HG03025 (cell line): ENCODE results near the gene CCDC152.
"Not testable (repeated sequence)": the region's sequence is repeated elsewhere in the genome, so short reads cannot be mapped to it uniquely, and the experiment has no call there.

Source experiments
- ATAC-seq: cut with Tn5 transposase; IDR thresholded peaks from one replicate; pipeline ENCODE4 v1.9.1; 2021; ENCODE audit warnings: mild to moderate bottlenecking, moderate library complexity; ENCODE audit not compliant: unreplicated experiment, low FRiP score

The CCDC152 gene, protein sequence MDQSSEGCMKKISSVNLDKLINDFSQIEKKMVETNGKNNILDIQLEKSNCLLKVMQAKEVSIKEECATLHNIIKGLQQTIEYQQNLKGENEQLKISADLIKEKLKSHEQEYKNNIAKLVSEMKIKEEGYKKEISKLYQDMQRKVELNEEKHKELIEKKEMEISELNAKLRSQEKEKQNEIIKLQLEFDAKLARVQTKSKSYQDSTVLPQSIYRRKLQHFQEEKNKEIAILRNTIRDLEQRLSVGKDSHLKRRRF

DNA sequence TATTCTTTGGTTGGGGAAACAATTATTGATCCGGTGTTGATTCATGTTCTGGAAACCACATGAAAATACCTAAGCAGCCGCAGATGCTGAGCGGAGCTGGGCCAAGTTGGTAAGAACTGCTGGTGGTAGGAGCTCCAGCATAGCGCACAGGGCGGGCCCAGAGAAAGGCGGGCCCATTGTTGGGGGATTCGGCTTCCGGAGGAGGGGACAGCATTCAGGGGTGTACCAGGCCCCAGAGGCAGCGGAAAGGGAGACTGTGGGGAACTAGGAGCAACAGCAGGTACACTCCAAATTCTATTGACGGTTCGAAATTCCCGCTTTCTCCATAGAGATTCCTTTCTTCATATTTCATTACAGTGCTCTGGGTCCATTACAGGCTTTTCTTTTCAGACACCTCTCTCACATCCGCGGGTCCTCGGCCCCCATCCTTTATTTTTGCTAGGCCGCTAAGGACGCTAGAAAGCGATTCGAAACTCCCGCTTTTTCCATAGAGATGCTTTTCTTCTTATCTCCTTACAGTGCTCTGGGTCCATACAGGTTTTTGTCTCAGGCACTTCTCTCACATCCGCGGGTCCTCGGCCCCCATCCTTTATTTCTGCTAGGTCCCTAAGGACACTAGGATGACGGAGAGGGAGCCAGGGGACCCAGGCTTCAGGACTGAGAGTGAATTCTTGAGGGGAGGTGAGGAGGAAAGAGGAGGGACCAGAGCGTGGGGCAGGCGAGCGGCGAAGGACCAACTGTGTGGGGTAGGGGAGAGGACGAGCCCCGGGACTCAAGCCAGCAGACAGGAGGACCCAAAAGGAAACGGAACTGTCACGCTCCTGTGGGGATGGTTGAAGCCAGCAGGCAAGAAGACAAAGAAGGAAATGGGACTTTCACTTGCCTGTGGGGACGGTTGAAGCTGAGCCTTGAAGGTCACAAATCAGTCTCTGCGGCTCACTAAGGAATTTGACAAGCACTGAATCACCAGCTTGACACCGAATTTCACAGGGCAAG is at the start of gene CCDC152:
Gene CCDC152, plus strand, starts transcription at position 213 of the 996 bp plus-strand sequence. CDS start 2,304 bp downstream, outside the sequence.
- peak; percentile 87 for ATAC-seq

DNA sequence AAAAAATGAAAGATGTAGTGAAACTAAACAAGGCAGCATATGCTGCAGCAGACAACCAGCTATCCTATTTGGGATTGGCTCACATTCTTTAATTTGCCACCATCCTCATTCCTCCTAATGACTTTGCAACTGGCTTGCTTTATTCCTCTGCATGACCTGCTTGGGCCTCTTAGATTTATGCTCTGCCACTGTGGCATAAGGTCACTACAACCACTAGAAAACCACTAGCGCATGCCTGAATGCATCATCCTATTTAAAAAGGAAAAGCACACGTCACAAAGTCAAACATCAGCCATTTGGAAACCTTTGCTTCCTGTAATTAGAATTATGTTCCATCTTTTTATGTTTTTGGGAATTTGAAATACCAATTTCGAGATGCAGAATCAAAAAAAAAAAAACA is 40.8 kb upstream of the CCDC152 start:
- ATAC-seq = no peak

DNA sequence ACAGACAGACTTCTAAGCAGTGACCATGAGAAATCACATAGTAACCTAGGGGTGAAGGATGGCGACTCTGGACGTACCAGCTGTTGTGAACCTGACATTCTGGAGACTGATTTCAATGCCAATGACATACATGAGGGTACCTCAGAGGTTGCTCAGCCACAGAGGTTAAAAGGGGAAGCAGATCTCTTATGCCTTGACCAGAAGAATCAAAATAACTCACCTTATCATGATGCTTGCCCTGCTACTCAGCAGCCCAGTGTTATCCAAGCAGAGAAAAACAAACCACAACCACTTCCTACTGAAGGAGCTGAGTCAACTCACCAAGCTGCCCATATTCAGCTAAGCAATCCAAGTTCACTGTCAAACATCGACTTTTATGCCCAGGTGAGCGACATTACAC is 38.0 kb upstream of the CCDC152 start:
- ATAC-seq = peak; percentile 59

DNA sequence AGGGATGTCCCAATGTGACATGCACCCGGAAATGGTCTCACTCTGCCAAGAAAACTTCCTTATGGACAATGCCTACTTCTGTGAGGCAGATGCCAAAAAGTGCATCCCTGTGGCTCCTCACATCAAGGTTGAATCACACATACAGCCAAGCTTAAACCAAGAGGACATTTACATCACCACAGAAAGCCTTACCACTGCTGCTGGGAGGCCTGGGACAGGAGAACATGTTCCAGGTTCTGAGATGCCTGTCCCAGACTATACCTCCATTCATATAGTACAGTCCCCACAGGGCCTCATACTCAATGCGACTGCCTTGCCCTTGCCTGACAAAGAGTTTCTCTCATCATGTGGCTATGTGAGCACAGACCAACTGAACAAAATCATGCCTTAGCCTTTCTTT is 37.6 kb upstream of the CCDC152 start:
- ATAC-seq = no peak

DNA sequence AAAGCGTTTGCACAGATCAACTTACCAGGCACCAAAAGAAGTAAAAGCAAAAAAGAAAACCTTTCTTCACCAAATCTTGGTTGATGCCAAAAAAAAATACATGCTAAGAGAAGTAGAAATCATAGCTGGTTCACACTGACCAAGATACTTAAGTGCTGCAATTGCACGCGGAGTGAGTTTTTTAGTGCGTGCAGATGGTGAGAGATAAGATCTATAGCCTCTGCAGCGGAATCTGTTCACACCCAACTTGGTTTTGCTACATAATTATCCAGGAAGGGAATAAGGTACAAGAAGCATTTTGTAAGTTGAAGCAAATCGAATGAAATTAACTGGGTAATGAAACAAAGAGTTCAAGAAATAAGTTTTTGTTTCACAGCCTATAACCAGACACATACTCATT is 36.4 kb upstream of the CCDC152 start:
- ATAC-seq = no peak

DNA sequence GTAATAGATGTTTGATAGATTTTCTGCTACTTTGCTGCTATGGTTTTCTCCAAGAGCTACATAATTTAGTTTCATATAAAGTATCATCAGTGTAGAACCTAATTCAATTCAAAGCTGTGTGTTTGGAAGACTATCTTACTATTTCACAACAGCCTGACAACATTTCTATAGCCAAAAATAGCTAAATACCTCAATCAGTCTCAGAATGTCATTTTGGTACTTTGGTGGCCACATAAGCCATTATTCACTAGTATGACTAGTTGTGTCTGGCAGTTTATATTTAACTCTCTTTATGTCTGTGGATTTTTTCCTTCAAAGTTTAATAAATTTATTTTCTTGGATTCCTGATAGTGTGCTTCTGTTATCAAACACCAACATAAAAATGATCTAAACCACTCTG is 35.1 kb upstream of the CCDC152 start:
- ATAC-seq = no peak

DNA sequence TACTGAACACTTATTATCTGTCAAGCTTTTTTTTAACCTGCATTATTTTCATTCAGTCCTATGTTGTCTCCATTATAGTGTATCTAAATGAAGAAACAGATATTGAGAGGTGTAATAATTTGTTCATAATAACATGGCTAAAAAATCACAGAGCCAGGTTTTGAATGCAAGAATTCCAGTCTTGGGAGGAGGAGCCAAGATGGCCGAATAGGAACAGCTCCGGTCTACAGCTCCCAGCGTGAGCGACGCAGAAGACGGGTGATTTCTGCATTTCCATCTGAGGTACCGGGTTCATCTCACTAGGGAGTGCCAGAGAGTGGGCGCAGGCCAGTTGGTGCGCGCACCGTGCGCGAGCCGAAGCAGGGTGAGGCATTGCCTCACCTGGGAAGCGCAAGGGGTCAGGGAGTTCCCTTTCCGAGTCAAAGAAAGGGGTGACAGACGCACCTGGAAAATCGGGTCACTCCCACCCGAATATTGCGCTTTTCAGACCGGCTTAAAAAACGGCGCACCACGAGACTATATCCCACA is 22.0 kb upstream of the CCDC152 start:
- not testable (repeated sequence) for ATAC-seq

DNA sequence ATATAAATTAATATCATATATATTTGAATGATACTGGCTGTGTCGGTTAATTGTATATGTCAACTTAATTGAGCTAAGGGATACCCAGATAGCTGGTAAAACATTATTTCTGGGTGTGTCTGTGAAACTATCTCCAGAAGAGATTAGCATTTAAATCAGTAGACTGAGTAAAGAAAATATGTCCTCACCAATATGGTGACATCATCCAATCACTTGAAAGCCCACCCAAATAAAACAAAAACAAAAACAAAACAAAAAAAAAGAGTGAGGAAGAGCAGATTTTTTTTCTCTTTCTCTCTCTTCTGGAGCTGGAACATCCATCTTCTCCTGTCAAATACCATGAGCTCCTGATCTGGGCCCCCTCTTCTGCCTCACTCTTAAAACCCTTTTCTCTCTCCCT is 15.7 kb upstream of the CCDC152 start:
- no peak for ATAC-seq

DNA sequence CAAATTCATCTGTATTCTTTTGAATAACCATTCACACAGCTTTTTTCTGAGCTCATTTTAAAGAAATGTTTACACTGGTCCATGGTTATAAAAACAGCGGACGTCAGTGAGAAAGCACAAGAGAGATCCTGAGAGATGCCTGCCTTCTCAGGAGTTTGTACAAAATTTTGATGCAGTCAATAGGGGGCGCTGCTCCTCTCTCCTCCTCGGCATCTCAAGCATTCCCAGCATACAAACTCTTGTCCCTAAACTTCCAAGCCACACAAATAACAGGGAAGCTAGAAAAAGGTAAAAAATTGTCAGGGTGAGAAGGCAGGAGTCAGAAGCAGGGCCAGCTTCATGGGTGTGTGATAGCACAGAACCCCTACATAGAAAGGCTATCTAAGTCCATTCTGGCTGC is 11.2 kb upstream of the CCDC152 start:
- no peak for ATAC-seq

DNA sequence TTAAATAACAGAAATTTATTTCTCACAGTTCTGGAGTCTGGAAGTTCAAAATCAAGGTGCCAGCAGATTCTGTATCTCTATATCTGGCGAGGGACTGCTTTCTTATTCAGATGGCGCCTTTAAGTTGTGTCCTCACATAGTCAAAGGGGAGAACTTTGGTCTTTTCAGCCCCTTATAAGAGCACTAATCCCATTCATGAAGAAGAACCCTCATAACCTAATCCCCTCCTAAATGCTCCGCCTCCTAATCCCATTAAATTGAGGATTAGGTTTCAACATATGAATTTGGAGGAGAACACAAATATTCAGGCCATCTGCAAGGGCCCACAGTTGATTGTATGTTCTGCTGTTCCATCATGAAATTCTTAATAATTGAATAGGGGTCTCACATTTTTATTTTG is 10.8 kb upstream of the CCDC152 start:
- ATAC-seq = no peak

DNA sequence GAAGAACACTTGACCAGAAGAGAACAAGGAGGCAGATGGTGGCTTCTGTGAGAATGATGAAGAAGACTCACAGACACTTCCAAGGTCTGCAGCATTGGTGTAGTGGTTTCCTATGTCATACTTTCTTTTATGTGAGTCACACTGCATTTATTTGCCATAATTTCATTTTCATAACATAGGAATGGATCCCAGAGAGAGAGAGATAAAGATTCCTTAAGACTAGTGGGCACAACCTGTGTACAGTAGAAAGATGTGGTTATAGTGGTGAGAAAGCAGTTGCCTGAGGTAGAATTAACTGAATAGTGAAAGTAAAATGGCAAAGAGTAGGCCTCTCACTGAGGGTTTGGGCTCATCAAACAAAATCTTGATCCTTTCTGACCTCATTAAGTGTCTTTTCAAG is 7.6 kb upstream of the CCDC152 start:
- no peak for ATAC-seq

DNA sequence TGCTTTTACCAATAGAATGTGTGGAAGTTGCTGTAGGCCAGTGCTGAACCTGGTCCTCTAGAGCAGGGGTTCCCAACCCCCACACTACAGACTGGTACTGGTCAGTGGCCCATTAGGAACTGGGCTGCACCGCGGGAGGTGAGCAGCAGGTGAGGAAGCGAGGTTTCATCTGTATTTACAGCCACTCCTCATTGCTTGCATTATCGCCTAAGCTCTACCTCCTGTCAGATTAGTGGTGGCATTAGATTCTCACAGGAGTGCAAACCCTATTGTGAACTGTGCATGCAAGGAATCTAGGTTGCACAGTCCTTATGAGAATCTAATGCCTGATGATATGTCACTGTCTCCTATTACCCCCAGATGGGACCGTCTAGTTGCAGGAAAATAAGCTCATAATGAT is 6.1 kb upstream of the CCDC152 start:
- ATAC-seq = no peak

DNA sequence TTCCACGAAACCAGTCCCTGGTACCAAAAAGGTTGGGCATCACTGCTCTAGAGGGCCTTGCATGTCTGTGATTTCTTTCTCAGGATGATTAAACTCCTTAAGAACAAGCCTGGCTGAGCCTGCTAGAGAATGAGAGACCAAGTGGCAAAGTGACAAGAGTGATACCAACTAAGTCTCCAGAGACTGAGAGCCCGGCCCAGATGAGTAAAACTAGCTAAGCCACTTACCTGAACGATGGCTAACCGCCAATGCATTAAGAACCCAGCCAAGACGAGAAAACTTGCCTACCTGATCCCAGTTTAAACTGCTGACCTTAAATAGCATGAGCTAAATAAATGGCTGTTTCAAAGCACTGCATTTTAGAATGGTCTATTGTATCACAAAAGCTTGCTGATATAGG is 5.6 kb upstream of the CCDC152 start:
- ATAC-seq = no peak

DNA sequence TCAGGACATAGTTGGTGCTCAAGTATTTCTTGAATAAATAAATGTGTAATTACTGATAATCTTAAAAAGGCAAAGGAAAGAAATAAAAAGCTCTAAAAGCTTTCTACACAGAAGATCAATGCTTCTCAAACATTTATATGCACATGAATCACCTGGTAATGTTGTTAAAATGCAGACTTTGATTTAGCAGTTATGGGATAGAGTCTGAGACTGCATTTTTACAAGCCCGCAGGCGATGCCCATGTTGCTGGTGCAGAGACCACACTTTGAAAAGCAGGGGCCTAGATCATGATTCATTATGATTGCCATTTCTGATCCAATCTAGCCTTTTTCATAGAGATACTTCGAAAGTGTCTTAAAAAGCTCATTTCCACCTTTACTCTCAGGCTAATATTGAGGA is 3.5 kb upstream of the CCDC152 start:
- ATAC-seq = no peak

DNA sequence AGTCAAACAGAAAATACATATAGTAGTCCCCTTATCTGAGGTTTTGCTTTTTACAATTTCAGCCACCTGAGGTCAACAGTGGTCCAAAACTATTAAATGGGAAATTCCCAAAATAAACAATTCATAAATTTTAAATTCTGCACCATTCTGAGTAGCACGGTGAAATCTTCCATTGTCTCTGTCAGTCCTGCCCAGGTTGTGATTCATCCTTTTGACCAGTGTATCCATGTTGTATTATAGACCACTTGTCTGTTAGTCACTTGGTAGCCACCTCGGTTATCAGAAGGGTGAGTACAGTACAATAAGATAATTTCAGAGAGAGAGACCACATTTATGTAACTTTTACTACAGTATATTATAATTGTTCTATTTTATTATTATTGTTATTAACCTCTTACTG is 2.8 kb downstream of the CCDC152 start:
- no peak for ATAC-seq

DNA sequence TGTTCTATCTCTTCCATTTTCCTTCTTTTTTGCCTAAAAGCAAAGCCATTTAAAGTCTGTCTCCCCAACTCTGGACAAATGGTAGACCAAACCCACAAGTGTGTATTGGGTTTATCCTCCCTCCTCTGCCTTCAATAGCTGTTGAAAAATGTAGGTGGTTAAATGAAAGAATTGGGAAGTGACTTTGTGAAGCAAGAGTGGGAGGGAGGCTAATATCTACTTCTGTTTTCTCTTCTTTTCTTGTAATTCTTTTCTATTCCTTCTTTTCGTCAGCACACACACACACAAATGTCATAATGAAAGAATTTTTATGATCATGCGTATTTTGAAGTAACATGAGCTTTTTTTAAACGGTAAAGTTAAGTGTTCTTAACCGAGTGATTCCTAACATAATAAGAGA is 3.8 kb downstream of the CCDC152 start:
- ATAC-seq = no peak

DNA sequence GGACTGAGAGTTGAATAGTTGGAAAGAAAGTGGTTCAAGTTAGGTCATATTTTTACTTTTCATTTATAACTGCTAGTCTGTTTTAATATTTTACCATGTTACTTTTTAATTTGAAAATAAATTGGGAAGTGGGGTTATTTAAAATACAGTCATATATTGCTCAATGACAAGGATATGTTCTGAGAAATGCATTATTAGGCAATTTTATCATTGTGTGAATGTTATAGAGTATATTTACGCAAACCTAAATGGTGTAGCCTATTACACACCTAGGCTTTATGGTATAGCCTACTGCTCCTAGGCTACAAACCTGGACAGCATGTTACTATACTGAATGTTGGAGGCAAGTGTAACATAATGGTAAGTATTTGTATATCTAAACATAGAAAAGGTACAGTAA is 5.2 kb downstream of the CCDC152 start:
- no peak for ATAC-seq

DNA sequence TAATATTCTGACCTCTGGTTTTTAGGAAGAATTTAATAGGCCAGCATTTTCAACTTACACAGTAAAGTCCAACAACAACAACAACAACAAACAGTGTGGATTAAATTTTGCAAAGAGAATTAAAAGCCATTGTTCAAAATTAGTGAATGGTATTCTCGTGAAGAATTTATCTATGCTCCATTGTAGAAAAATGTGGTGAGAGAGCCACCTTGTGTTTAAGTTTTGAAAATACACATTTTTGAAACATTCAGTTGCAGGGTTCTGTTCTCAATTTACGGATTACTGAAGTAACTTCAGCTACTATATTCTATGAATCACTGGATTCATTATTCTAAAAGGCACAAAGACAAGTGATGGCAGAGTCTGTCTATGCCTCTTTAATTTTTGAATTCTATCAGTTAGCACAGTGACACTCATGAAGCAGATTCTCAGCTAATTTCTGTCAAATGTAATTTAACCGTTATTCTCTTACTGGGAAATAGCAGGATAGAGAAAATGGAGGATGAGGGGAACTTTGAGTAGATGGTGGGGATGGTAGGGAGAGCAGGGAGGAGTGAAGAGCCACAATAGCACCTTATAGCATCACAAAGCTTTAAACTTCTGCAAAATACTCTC is 11.0 kb downstream of the CCDC152 start:
- no peak for ATAC-seq

DNA sequence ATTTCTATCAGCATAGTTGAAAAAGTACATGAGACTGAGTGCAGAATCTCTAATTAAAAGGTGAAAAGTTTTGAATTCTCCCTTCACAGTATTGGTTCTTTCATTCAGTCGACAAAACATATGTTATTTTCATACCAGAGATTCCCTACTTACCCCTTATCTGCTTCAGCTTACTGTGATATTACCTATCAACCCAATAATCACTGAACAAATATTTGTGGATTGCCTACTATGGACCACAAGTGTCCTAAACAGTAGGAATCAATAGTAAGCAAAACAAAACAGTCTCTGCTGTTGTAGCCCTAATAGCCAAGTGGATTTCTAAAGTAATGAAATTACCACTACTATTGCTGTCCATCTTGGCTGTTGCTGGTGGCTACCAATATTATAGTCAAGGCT is 11.5 kb downstream of the CCDC152 start:
- ATAC-seq = no peak

DNA sequence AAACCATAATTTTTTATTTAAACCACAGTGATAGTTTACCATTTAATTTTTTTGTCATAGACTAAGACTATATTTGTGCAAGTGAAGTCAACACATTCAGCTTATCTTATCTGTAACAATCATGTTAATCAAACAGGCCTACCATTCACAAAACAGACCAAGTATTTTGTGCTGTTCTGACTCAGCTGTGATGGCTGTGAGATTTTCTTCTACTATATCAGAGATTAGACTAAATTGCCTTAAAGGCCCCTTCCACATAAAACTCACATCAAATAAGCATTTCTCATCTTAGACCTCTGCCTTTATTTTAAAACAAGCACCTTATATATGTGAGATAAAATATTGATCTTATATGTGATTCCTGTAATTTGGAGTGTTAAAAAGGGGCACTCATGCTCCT is 13.4 kb downstream of the CCDC152 start:
- no peak for ATAC-seq
